Thyroid gland (tissue), 4 donors: ENCODE results near the gene C8G. TPM values are rescaled to one million over a fixed set of nuclear protein-coding genes. Genes with fewer than 3 reads are reported as not detected.

Experiments
- DNase-seq, 2 donors: peaks; one replicate each; pipeline ENCODE4 v3.0.0-alpha.2; 2019
- H3K27ac ChIP-seq, 3 donors: fragments of 200-600 bp; sonication (generic); 1 replicate in 2 of 3; 2 replicates in 1 of 3; pipeline ENCODE4 v1.5.1; 2016 to 2019; ENCODE audit warnings: mild to moderate bottlenecking in 1 of 3, moderate library complexity in 1 of 3
- H3K27me3 ChIP-seq: fragments of 200-600 bp; sonication (generic); one replicate; pipeline ENCODE4 v1.5.1; 2019
- H3K36me3 ChIP-seq, 2 donors: fragments of 200-600 bp; sonication (generic); one replicate each; pipeline ENCODE4 v1.5.1; 2016 to 2019
- H3K4me1 ChIP-seq, 2 donors: fragments of 200-600 bp; sonication (generic); one replicate each; pipeline ENCODE4 v1.5.1; 2017 to 2019
- H3K4me3 ChIP-seq, 3 donors: fragments of 200-600 bp; sonication (generic); replicated peaks in 1 of 3; 1 replicate in 2 of 3; 2 replicates in 1 of 3; pipeline ENCODE4 v1.5.1; 2016; ENCODE audit warnings: mild to moderate bottlenecking in 1 of 3
- H3K9me3 ChIP-seq: fragments of 200-600 bp; sonication (generic); one replicate; pipeline ENCODE4 v1.5.1; 2017
- CTCF ChIP-seq, 6 experiments: fragments of 200-600 bp in 3 of 6; fragments of 450-650 bp in 3 of 6; sonication (generic) in 3 of 6; IDR thresholded peaks; one replicate each; pipeline ENCODE4 v1.5.1; 2016 to 2019; ENCODE audit warnings: antibody characterized with exemption in 6 of 6, mild to moderate bottlenecking in 2 of 6, inconsistent platforms in 1 of 6, moderate library complexity in 1 of 6
- POLR2A ChIP-seq, 2 donors: fragments of 450-650 bp; IDR thresholded peaks; one replicate each; pipeline ENCODE4 v1.6.1; 2017; ENCODE audit warnings: antibody characterized with exemption in 2 of 2, mild to moderate bottlenecking in 2 of 2, moderate library complexity in 1 of 2
- WGBS, 2 donors: methylation state at CpG; one replicate each; pipeline ENCODE4 v1.1.5; 2017; 5-methylcytosine and 5-hydroxymethylcytosine counted together
- intact Hi-C: fragments of 100-400 bp; cut with DNase I; formaldehyde crosslinking; loops from one replicate; pipeline ENCODE4 v1.15.1; 2023
- total RNA-seq, 4 donors: library from RNA; depleted of rRNA; stranded (reverse); fragments of >200 nt; gene quantifications; one replicate each; pipeline ENCODE4 v1.2.3, GENCODE V29; 2016

C8G gene
- total RNA-seq, 4 donors from 2014 or later: 1.8 TPM; not detected in 3

GRCh38 chr9:136927343-136928271 lies 17.4 kb upstream of the C8G start:
- WGBS, 2 donors: 88% methylated on average over 22 to 23 of the region's 23 CpGs
- H3K36me3 ChIP-seq: peaks cover 11 to 21% of the 10 kb centered on the region in 2 donors
- H3K9me3 ChIP-seq: no peaks in the 10 kb centered on the region
- no peak overlapping the region for H3K4me3 ChIP-seq
- no peaks in the 10 kb centered on the region for H3K27me3 ChIP-seq
- TF ChIP-seq CTCF (IDR thresholded peaks at IDR 0.05) (no peak), POLR2A (IDR thresholded peaks at IDR 0.05) (no peak)
- H3K4me1 ChIP-seq: no peaks in the 10 kb centered on the region
- intact Hi-C loops: no loop called here
- H3K27ac ChIP-seq: no peak overlapping the region
- no peak for DNase-seq

- no peak overlapping the region for H3K4me3 ChIP-seq
- intact Hi-C loops: no loop called here
- H3K36me3 ChIP-seq: peaks cover 11 to 20% of the 10 kb centered on the region in 2 donors
- no peak for TF ChIP-seq CTCF (IDR thresholded peaks at IDR 0.05)
- TF ChIP-seq POLR2A (IDR thresholded peaks at IDR 0.05): no peak
- 79 to 88% methylated on average over 6 to 8 of the region's 9 CpGs for WGBS, 2 donors
- no peaks in the 10 kb centered on the region for H3K9me3 ChIP-seq
- no peaks in the 10 kb centered on the region for H3K27me3 ChIP-seq
- no peaks in the 10 kb centered on the region for H3K4me1 ChIP-seq
- no peak overlapping the region for H3K27ac ChIP-seq
- DNase-seq: no peak
Measured at GRCh38 chr9:136928591-136928990, 16.5 kb upstream of the C8G start.

GRCh38 chr9:136930014-136930413 lies 15.0 kb upstream of the C8G start:
- Histone ChIP-seq H3K36me3 (peaks cover 11% of the 10 kb centered on the region in 2 donors), H3K9me3 (no peaks in the 10 kb centered on the region), H3K27ac (no peak overlapping the region), H3K4me1 (no peaks in the 10 kb centered on the region), H3K4me3 (no peak overlapping the region), H3K27me3 (no peaks in the 10 kb centered on the region)
- DNase-seq: no peak
- no peak for TF ChIP-seq POLR2A (IDR thresholded peaks at IDR 0.05)
- TF ChIP-seq CTCF (IDR thresholded peaks at IDR 0.05): no peak
- 97 to 99% methylated on average over 4 of the region's 4 CpGs for WGBS, 2 donors
- intact Hi-C loops: no loop called here

GRCh38 chr9:136931611-136932130 lies 13.4 kb upstream of the C8G start:
- intact Hi-C loops: no loop called here
- Histone ChIP-seq H3K27me3 (no peaks in the 10 kb centered on the region), H3K4me1 (peaks cover 0 to 3% of the 10 kb centered on the region in 2 donors), H3K9me3 (no peaks in the 10 kb centered on the region), H3K4me3 (no peak overlapping the region), H3K27ac (no peak overlapping the region), H3K36me3 (no peaks in the 10 kb centered on the region)
- WGBS, 2 donors: 95 to 100% methylated on average over 2 of the region's 2 CpGs
- no peak for DNase-seq
- no peak for TF ChIP-seq POLR2A (IDR thresholded peaks at IDR 0.05)
- no peak for TF ChIP-seq CTCF (IDR thresholded peaks at IDR 0.05)

GRCh38 chr9:136934277-136934676 lies 10.8 kb upstream of the C8G start:
- no peaks in the 10 kb centered on the region for H3K9me3 ChIP-seq
- intact Hi-C loops: no loop called here

More at GRCh38 chr9:136934277-136934676, 10.8 kb upstream of the C8G start:
- no peaks in the 10 kb centered on the region for H3K36me3 ChIP-seq
- WGBS, 2 donors: 92 to 95% methylated on average over 3 of the region's 3 CpGs
- H3K27me3 ChIP-seq: no peaks in the 10 kb centered on the region
- H3K27ac ChIP-seq: no peak overlapping the region
- DNase-seq: no peak
- no peak overlapping the region for H3K4me3 ChIP-seq
- H3K4me1 ChIP-seq: peaks cover 7 to 12% of the 10 kb centered on the region in 2 donors
- TF ChIP-seq POLR2A (IDR thresholded peaks at IDR 0.05) (no peak), CTCF (IDR thresholded peaks at IDR 0.05) (no peak)
